ENCODE data around the gene LYL1. TPM values are rescaled to one million over a fixed set of nuclear protein-coding genes. Genes with fewer than 3 reads are reported as not detected.

LYL1 gene
- total RNA-seq, 1 experiment from 2014 or later = 0.63 TPM

- Histone ChIP-seq H2BK20ac (ENCODE audit: low read depth, low read length, poor library complexity, severe bottlenecking) (no peak overlapping the region), H3K27ac (ENCODE audit: insufficient read length, low read depth, low read length) (no peak overlapping the region), H3K9me3 (ENCODE audit: control insufficient read depth, low read depth, low read length) (no peaks in the 10 kb centered on the region), H3K23ac (ENCODE audit: insufficient read length, low read depth, low read length) (no peak overlapping the region), H3K4me1 (ENCODE audit: insufficient read depth, low read length) (0 out of 2 replicates have a peak, but pooled peaks cover 2% of the 10 kb centered on the region), H3K18ac (ENCODE audit: insufficient read length, low read depth, low read length) (no peak overlapping the region), H4K5ac (ENCODE audit: insufficient read length, low read depth, low read length) (no peak overlapping the region), H3K4ac (ENCODE audit: low read depth, low read length) (no peak overlapping the region), H3K23me2 (ENCODE audit: insufficient read length, low read depth, low read length, poor library complexity, severe bottlenecking) (peaks cover 9% of the 10 kb centered on the region), H2BK120ac (ENCODE audit: low read depth, low read length, poor library complexity, severe bottlenecking) (no peak overlapping the region), H2AFZ (ENCODE audit: low read length) (no peak overlapping the region), H3K56ac (ENCODE audit: insufficient read length, low read depth, low read length) (no peak overlapping the region), H2AK5ac (ENCODE audit: insufficient read length, low read length) (no peak overlapping the region), H3K79me2 (ENCODE audit: insufficient read depth, low read length) (no peaks in the 10 kb centered on the region), H4K20me1 (ENCODE audit: control insufficient read depth, insufficient read depth, insufficient read length) (no peaks in the 10 kb centered on the region), H3K4me2 (ENCODE audit: insufficient read depth, insufficient read length, low read length) (no peak overlapping the region), H2BK12ac (ENCODE audit: insufficient read length, low read depth, low read length) (no peak overlapping the region), H3K9ac (ENCODE audit: extremely low read depth, insufficient read length, low read length) (no peak overlapping the region), H3K27me3 (ENCODE audit: insufficient read depth, low read length) (peaks cover 14% of the 10 kb centered on the region; the same call in 1 of the 2 replicates), H2BK15ac (ENCODE audit: low read depth, low read length) (no peak overlapping the region), H4K91ac (ENCODE audit: insufficient read length, low read depth, low read length) (no peak overlapping the region), H3K79me1 (ENCODE audit: insufficient read depth, low read depth, low read length, poor library complexity, severe bottlenecking) (no peaks in the 10 kb centered on the region), H4K8ac (replicated peaks; ENCODE audit: insufficient read length, low read depth, low read length) (no peak overlapping the region), H3K14ac (ENCODE audit: insufficient read depth, low read length) (no peak overlapping the region), H3T11ph (ENCODE audit: low read length) (no peak overlapping the region), H2BK5ac (ENCODE audit: insufficient read length, low read length) (no peak overlapping the region)
- no peak for TF ChIP-seq CTCF (conservative IDR thresholded peaks at IDR 0.05)
- H3K27ac Mint-ChIP-seq = no peak overlapping the region
- no peaks in the 10 kb centered on the region for H3K36me3 Mint-ChIP-seq (ENCODE audit: insufficient read depth in 1 of 3, low read depth in 3 of 3)
- H3K9me3 Mint-ChIP-seq = peaks cover 0 to 3% of the 10 kb centered on the region in 2 experiments; a peak in 1 of 5 replicates
- peaks cover 29 to 46% of the 10 kb centered on the region in 2 experiments for H3K4me1 Mint-ChIP-seq
- no peak overlapping the region for H3K4me3 Mint-ChIP-seq
- peaks cover 70% of the 10 kb centered on the region for H3K27me3 Mint-ChIP-seq (ENCODE audit: low read depth)
- no peak for DNase-seq
- WGBS (ENCODE audit: extremely low coverage, insufficient read length, low lambda C conversion rate) = no CpG with 5 or more reads among the region's 14 CpGs
Observed at GRCh38 chr19:13092606-13093235, 9.9 kb downstream of the LYL1 start.

Measured in H9 (cell line).